Epidermal melanocyte (primary cell): Measurements from ENCODE around the gene CPE.
"Not testable (repeated sequence)": the region's sequence is repeated elsewhere in the genome, so short reads cannot be mapped to it uniquely, and the experiment has no call there.

Experiments
- DNase-seq: peaks from one replicate; pipeline ENCODE4 v3.0.0; 2011; ENCODE audit warnings: low spot score; ENCODE audit not compliant: insufficient read length

CPE gene

DNA sequence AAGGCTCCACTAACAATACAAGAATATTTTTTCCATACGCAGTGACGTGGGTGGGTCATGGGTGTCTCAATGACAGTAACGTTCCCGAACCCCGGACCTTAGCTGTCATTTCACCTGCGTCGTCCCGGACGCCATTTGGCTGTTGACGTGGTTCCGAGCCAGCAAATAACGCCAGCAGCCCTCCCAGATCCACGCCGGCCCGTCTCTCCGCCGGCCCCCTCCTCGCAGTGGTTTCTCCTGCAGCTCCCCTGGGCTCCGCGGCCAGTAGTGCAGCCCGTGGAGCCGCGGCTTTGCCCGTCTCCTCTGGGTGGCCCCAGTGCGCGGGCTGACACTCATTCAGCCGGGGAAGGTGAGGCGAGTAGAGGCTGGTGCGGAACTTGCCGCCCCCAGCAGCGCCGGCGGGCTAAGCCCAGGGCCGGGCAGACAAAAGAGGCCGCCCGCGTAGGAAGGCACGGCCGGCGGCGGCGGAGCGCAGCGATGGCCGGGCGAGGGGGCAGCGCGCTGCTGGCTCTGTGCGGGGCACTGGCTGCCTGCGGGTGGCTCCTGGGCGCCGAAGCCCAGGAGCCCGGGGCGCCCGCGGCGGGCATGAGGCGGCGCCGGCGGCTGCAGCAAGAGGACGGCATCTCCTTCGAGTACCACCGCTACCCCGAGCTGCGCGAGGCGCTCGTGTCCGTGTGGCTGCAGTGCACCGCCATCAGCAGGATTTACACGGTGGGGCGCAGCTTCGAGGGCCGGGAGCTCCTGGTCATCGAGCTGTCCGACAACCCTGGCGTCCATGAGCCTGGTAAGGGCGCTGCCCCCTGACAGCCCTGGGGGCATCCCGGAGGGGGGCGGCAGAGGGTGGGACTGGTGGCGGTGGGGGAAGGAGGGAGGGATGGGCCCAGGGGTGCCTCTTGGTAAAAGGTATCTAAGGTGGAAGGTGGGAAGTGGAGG, at the start of gene CPE:
CPE (plus strand) TSS at position 264 of the 933 bp plus-strand sequence; CDS start at position 478, 214 bp downstream.
- DNase-seq: peak; percentile 61

DNA sequence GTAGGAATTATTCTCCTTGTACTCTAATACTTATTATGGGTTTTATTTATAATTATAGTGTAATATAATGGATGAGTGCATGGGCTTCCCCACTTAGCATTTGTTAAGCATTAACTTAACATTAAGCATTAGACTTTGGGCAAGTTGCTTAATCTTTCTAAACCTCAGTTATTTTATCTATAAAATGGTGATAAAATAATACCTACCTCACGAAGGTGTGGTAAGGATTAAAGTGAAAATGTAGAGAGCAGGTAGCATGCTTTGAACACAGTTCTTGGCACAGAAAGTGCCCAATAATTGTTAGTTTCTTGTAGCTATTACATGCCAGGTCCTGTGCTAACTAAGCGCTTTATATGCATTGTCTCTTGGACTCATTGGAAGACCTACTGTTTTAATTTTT, 48.7 kb upstream of the CPE start:
- no peak for DNase-seq

DNA sequence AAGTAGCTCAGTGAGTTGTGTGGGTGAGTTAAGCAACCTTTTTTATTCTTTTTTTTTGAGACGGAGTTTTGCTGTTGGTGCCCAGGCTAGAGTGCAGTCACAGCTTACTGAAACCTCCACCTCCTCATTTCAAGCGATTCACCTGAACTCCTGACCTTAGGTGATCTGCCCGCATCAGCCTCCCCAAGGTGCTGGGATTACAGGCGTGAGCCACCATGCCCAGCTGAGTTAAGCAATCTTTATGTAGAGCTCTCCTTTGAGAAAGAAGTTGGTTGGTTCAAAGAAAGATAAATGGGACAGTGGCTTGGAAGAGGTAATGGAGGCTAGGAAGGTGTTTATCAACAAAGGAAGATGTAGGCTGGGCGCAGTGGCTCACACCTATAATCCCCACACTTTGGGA, 48.1 kb upstream of the CPE start:
- no peak for DNase-seq

DNA sequence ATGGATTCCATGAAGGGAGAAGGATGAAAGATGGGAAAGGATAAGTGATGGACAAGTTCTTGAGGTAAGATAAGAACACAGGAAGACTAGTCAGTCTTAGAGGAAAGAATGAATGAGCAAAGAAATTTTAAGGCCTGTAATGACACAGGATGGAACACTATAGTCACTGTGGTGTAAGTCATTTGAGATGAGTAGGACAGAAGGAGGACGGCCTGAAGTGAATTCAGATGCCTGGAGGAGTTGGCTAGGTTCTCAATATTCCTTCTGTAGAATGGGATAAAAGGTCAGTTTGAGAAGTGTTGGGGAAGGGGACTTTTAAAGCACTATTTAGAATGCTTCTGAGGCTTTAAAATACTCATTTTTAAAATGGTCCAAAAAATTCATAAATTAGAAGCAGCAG, 47.4 kb upstream of the CPE start:
- DNase-seq: no peak

DNA sequence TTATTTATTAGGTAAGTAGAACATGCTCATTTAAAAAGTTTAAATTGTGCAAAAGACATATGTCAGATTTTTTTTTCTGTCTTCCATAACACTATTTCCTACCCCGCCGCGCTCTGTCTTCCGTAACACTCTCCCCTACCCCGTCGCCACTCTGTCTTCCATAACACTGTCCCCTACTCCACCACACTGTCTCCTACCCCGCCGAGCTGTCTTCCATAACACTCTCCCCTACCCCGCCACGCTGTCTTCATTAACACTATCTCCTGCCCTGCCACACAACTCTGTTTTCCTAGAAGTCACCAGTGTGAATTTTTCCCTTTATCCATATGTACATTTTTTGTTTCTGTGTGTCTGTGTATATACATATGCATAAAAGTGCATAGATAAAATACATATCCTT, 47.0 kb upstream of the CPE start:
- DNase-seq: no peak

DNA sequence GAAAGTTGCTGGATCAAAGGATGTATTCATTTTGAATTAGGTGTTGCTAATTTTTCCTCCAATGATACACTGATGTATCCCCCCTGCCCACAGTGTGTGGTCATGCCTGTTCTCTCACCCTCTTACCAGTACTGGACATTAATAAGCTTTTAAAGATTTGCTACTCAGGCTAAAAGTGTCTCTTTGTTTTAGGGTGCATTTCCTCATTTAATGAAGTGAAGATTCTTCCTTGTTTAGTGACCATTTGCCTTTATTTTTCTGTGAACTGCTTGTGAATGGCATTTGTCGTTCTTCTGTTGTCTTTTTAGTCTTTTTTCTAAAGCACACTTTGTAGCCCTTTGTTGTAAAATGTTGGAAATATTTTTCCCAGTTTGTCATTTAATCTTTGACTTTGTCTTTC, 46.3 kb upstream of the CPE start:
- DNase-seq: no peak

DNA sequence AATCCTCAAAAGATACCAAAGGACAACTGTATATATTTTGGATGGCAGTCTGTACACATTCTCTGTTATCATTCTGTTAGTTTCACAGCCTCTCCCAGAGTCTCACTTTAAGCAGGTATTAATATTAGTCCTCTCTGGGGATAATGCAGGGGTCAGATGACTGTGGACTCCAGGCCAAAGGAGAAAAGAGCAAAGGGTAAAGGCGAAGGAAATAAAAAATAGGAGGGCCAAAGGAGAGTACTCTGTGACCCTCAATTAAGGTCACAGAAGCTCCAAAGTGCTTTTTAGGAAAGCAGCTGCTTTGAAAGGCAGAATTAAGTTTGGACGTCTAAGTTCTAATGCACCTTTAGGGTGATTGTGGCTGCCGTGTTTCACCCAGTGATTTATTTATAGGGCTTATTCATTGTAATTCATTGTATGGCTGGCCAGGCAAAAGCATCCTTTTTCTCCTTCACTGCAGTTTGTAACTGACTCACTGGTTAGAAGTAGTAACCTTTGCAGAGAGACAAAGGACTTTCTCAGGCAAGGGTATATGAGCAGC, 43.6 kb upstream of the CPE start:
- DNase-seq: no peak

DNA sequence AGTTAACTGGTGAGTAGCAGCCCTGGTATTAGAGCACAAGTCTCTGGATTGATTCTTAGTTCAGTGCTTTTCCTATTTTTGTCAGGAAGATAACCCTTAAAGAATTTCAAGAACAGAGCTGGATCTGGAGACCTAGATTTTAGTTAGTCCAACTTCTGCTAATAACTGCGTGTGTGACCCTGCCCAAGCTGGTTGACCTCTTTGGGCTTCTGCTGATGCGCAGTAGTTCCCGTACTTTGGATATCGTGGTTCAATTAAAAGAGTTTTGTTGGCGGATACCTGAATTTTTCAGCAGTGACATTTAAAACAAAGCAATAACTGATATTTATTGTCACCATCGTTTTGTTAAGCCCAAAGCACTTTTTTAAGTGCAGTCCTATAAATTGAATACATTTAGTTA, 42.1 kb upstream of the CPE start:
- no peak for DNase-seq

DNA sequence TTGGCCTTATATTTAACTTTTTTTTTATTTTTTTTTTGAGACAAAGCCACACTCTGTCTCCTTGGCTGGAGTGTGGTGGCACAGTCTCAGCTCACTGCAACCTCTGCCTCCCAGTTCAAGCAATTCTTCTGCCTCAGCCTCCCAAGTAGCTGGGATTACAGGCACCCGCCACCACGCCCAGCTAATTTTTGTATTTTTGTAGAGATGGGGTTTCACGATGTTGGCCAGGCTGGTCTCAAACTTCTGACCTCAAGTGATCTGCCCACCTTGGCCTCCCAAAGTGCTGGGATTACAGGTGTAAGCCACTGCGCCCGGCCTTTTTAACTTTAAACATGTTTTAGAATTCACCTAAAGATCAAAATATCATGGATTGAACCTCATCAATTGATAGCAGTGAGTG, 36.5 kb upstream of the CPE start:
- DNase-seq: not testable (repeated sequence)

DNA sequence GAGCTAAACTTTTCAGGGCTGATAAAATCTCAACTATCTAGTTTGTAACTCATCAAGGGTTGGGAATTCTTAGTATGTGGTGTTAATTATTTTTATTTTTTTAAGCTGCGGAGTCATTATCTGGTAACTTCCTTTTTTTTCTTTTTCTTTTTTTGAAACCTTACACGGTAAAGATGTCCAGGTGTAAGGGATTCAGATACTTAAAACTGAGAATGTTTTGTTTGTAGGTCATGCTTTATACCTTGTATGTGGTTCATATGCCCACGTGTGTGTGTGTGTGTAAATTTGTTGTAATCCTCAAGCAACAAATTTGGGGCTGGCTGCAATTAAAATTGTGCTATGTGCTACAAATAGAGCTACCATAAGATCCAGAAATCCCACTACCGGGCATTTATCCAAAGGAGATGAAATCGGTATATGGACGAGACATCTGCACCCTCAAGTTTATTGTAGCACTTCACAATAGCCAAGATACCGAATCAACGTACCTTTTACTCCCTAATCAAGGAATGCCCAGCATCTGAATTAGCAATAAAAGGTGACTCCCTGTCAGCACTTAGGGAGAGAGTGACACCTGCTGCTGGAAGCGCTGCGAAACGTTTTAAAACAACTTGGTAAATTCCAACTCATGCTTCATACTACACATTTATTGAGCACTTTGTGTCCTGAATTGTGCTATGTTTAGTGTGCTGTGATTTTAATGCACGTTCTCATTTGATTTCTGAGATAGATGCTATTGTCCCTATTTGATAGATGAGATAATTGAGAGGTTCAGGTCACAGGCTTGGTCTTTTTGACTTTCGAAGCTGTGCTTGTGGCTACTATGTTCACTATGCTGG, 35.2 kb upstream of the CPE start:
- DNase-seq: no peak

DNA sequence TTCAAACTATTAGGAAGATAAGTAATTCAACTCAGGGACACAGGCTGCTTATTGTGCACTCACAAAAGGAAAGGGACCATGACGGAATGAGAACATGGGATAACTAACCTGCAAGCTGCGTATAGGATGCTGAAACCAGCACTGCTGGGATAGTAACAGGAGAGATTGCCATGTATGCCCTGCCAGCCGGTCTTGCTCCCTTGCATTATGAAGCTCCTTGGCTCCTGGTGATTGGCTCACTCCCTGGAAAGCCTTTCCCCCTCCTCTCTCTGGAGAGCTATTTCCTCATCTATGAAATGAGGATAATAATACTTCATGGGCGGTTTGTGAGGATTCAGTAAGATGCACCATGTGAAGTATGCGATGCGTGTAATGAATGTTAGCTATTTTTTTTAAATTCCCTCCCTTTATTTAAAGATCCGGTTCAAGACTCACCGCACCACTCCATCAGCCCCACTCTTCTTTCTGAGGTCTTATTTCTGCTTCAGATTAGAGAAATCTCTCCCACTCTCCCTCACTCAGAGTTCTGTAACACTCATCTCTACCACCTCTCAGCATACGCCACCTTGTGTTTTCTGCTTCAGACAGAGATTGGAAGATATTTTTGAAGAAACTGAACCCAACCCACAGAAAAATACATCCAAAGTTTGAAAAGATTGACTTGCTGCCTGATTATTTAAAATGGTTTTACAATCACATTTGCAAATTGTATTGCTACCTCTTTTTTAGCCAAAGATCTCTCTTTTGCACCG, 33.0 kb upstream of the CPE start:
- no peak for DNase-seq

DNA sequence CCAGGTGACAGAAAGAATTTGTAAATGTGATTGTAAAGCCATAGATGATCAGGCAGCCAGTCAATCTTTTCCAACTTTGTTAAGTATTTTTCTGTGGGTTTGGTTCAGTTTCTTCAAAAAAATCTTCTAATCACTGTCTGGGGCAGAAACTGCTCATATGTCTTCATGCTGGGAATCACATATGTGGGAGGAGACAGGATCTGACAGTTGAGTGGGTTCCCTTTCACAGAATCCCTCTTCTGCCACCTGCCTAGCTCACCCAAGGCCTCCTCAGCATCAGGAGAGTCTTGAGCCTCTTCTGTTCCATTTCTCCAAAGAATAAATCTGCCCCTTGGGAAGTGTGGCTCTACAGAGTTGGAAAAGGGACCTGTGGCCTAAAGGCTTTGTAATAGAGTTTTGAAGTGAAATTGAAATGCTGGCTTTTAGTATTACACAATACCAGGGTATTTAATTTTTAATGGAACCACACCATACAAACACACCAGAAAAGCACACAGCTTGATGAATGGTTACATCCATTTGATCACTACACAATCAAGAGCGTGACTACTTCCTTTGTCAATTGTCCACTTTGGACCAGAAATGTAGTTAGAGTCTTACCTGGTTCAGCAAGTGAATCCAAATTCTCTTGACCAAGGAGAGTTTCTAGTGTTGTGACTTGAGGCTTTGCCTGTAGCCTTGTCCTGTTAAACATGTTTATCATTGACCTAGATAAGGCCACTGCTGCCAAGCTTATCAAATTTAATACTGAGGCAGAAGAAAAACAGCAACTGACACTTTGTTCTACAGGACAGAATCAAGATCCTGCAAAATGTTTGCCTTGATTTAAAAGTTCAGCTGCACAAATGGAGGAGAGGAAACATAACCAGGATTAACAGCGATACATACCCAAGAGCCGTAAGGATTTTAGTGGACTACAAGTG, 30.9 kb upstream of the CPE start:
- DNase-seq: no peak

DNA sequence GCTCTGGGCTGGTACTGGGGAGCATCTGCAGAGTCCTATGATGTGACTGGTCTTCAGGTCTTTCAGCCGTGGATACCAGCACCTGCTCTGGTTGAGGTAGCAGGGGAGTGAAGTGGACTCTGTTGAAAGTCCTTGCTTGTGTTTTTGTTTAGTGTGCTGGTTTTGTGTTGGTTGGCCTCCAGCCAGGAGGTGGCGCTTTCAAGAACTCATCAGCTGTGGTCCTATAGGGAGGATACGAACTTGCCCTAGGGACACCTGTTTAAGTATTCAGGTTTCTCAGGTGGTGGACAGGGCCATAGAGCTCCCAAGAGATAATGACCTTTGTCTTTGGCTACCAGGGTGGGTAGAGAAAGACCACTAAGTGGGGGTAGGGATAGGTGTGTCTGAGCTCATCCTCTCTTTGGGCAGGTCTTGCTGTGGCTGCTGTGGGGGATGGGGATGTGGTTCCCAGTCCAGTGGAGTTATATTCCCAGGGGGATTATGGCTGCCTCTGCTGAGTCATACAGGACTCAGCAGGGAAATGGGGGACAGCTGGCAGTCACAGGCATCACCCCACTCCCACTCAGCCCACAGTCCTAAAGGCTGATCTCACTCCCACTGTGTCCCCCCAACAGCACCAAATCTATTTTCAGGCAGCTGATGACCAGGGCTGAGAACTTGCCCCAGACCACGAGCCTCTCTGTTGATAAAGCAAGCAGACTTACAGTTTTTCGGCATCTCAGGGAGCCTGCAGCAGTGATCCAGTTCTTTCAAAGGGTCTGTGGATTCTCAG, 27.3 kb upstream of the CPE start:
- no peak for DNase-seq

DNA sequence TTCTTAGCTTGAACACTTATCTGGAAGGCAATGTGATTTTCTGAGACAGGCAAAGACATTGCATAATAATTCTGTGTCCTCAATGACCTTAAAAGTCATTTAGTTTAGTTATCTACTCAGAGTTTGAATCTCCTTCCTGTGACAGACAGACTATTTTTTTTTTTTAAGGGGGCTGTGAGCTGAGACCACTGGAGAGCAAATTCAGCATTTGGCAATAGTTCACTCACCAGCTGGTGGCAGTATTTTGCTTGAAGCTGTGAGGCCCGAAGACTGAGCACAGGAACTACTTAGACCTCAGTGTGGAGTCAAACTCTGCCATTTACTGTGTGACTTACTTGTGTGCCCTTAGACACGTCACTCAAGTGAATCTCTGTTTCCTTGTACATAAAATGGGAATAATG, 22.9 kb upstream of the CPE start:
- peak; percentile 34 for DNase-seq

DNA sequence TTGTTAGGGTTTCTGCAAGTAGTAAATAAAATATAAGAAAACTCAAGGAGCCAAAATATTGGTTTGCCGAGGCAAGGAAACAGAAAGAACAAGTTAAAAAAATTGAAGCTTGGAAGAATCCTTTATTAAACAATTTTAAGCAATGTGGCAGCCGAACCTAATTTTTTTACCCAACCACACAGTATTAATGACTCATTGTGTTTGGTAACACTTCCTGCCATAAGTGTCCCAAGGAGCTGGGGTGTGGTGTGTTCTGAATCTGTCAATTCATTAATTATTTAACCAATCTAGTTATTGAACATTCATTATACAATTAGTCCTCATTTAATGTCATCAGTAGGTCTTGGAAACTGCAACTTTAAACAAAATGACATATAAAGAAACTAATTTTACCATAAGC, 19.3 kb upstream of the CPE start:
- DNase-seq: no peak

DNA sequence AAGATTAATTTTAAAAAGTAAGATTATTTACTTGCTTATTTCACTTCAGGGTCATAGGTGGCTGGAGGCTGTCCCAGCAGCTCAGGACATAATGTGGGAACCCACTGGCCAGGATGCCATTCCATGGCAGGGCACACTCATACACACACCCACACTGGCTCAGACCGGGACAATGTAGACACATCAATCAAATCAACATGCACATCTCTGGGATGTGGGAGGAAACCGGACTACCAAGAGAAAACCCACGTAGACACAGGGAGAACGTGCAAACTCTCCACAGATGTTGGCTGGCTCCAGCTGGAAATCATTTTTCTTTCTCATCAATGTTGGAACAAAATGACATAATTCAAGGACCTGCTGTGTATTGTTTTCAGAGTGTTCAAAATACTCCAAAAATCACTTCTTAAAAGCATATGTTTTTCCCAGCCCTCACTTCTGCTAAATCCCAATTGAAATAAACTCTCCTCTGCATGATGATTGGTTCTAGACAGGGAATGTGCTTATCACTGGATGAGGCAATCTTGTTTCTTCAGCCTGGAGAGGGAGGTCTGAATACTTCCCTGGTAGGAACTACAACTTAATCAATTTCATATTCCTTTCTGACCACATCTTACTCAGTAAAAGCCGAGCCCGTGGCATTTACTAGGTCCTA, 18.6 kb upstream of the CPE start:
- no peak for DNase-seq

DNA sequence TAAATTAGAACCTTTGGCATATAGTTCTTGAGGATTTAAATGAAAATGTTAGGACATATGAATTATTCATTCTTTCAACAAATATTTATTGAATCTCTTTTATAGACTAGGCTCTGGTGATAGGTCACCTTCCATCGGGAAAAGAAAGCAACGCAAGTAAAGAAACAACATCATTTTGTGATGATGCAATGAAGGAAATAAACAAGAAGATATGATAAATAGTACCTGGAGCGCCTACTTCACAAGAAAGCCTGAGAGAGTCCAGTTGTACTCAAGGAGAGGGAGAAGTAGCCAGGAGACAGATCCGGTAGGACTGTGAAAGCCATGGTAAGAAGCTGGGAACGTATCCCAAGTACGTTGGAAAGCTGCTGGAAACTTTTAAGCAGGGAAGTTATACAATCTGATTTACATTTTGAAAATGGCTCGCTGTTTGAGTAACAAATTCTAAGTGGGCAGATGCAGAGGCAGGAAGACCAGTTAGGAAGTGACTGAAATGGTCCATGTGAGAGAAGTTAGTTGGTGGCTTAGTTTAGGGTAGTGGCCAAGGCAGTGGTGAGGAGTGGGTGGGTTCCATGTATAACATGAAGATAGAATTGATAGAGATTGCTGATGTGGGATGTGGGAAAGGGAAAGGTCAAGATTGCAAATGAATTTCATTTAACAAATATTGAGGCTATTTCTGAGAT, 17.7 kb upstream of the CPE start:
- DNase-seq: no peak

DNA sequence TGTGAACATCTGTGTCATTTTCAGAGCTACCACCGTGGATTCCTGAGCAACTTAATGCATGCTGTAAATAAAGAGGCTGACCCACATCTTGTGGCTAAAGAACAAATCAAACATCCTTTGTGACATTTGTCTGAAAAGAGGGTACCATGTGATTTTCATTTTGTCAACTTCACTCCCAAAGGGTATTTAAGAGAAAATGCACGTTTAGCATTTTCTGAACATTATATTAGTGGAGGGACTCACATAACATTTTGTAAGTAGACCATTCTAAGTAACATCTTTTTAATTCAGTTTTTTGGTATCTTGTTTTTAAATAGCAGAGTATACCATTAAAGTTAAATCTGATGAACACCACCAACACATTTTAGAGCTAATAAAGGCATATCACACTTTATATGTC, 17.0 kb upstream of the CPE start:
- no peak for DNase-seq
